RPMI7951 (cell line): Measurements from ENCODE around the gene SOAT1. TPM values are rescaled to one million over a fixed set of nuclear protein-coding genes. Genes with fewer than 3 reads are reported as not detected.
A peak's percentile ranks its signal among the peaks of the same experiment; 100 is the strongest.

ENCODE experiments used
- DNase-seq: peaks from one replicate; pipeline ENCODE4 v3.0.0-alpha.2; 2012; ENCODE audit warnings: low read depth
- total RNA-seq: library from RNA; depleted of rRNA; stranded (reverse); fragments of >200 nt; shearing (Covaris generic); gene quantifications from 2 replicates; pipeline ENCODE4 v1.2.3, GENCODE V29; 2014

SOAT1 gene
- total RNA-seq, 1 experiment from 2014 or later: 11.8 TPM

- no peak for DNase-seq
Observed at GRCh38 chr1:179305450-179305849, 11.9 kb downstream of the SOAT1 start.

GRCh38 chr1:179310291-179310690 lies 16.7 kb downstream of the SOAT1 start:
- DNase-seq: peak; percentile 40

- DNase-seq: peak; percentile 70
Observed at GRCh38 chr1:179310721-179311120, 17.1 kb downstream of the SOAT1 start.

GRCh38 chr1:179311149-179311700 lies 17.6 kb downstream of the SOAT1 start:
- DNase-seq: no peak

- no peak for DNase-seq
Observed at GRCh38 chr1:179313004-179313403, 19.4 kb downstream of the SOAT1 start.

- no peak for DNase-seq
Observed at GRCh38 chr1:179314928-179315327, 21.3 kb downstream of the SOAT1 start.

- no peak for DNase-seq
Observed at GRCh38 chr1:179318491-179318890, 24.9 kb downstream of the SOAT1 start.

GRCh38 chr1:179321533-179322216 lies 28.1 kb downstream of the SOAT1 start:
- no peak for DNase-seq

GRCh38 chr1:179322557-179322956 lies 29.0 kb downstream of the SOAT1 start:
- DNase-seq: no peak

- no peak for DNase-seq
Observed at GRCh38 chr1:179323436-179323835, 29.8 kb downstream of the SOAT1 start.

- no peak for DNase-seq
Observed at GRCh38 chr1:179325836-179326235, 32.2 kb downstream of the SOAT1 start.

- no peak for DNase-seq
Observed at GRCh38 chr1:179326746-179327145, 33.1 kb downstream of the SOAT1 start.

- no peak for DNase-seq
Observed at GRCh38 chr1:179327196-179327595, 33.6 kb downstream of the SOAT1 start.

GRCh38 chr1:179327679-179328078 lies 34.1 kb downstream of the SOAT1 start:
- DNase-seq: no peak

GRCh38 chr1:179329862-179330261 lies 36.3 kb downstream of the SOAT1 start:
- DNase-seq: no peak

GRCh38 chr1:179334440-179334839 lies 40.8 kb downstream of the SOAT1 start:
- no peak for DNase-seq

- no peak for DNase-seq
Observed at GRCh38 chr1:179337288-179337687, 43.7 kb downstream of the SOAT1 start.

- no peak for DNase-seq
Observed at GRCh38 chr1:179337942-179338560, 44.5 kb downstream of the SOAT1 start.

- no peak for DNase-seq
Observed at GRCh38 chr1:179340918-179341317, 47.3 kb downstream of the SOAT1 start.

- no peak for DNase-seq
Observed at GRCh38 chr1:179341943-179342547, 48.4 kb downstream of the SOAT1 start.

- no peak for DNase-seq
Observed at GRCh38 chr1:179342740-179343404, 49.3 kb downstream of the SOAT1 start.

GRCh38 chr1:179351281-179351680 lies 57.7 kb downstream of the SOAT1 start:
- no peak for DNase-seq
